HepG2 (cell line): ENCODE results near the gene ZCCHC3. TPM values are rescaled to one million over a fixed set of nuclear protein-coding genes. Genes with fewer than 3 reads are reported as not detected.
A peak's percentile ranks its signal among the peaks of the same experiment; 100 is the strongest.

Experiments
- ARNT2 ChIP-seq: sonication (generic); formaldehyde crosslinking; IDR thresholded peaks from 2 replicates; pipeline ENCODE4 v1.8.0; 2022; ENCODE audit warnings: mild to moderate bottlenecking, low read depth, missing genetic modification reagents, moderate library complexity
- ATF2 ChIP-seq: sonication (generic); formaldehyde crosslinking; IDR thresholded peaks from 2 replicates; pipeline ENCODE4 v1.4.0; 2020; ENCODE audit warnings: missing genetic modification reagents
- ATF7-NPFF ChIP-seq: sonication (generic); formaldehyde crosslinking; IDR thresholded peaks from 2 replicates; pipeline ENCODE4 v1.8.1; 2023; ENCODE audit warnings: mild to moderate bottlenecking, low read depth, missing genetic modification reagents, moderate library complexity
- DBP ChIP-seq: sonication (generic); formaldehyde crosslinking; IDR thresholded peaks from 2 replicates; pipeline ENCODE4 v1.4.0; 2020; ENCODE audit warnings: missing genetic modification reagents; ENCODE audit errors: not compliant biosample characterization
- DZIP1 ChIP-seq: sonication (generic); formaldehyde crosslinking; IDR thresholded peaks from 2 replicates; pipeline ENCODE4 v1.5.0; 2020; ENCODE audit warnings: mild to moderate bottlenecking, missing genetic modification reagents
- FUBP1 ChIP-seq: sonication (generic); formaldehyde crosslinking; IDR thresholded peaks from 2 replicates; pipeline ENCODE4 v1.5.1; 2020; ENCODE audit warnings: missing genetic modification reagents, mild to moderate bottlenecking, borderline replicate concordance
- HOXA7 ChIP-seq: sonication (generic); formaldehyde crosslinking; IDR thresholded peaks from 2 replicates; pipeline ENCODE4 v1.8.1; 2022; ENCODE audit warnings: mild to moderate bottlenecking, missing genetic modification reagents, moderate library complexity
- KLF6 ChIP-seq: IDR thresholded peaks from 2 replicates; pipeline ENCODE4 v1.8.0; 2016; ENCODE audit warnings: missing biosample characterization, missing genetic modification reagents
- KLF9 ChIP-seq: IDR thresholded peaks from 2 replicates; pipeline ENCODE4 v1.6.1; 2016; ENCODE audit warnings: low read depth
- SATB2 ChIP-seq: sonication (generic); formaldehyde crosslinking; IDR thresholded peaks from 2 replicates; pipeline ENCODE4 v1.5.0; 2020; ENCODE audit warnings: missing genetic modification reagents
- TBX2 ChIP-seq: sonication (generic); formaldehyde crosslinking; IDR thresholded peaks from 2 replicates; pipeline ENCODE4 v1.5.0; 2020; ENCODE audit warnings: missing genetic modification reagents, mild to moderate bottlenecking, borderline replicate concordance
- ZBTB34 ChIP-seq: sonication (generic); formaldehyde crosslinking; IDR thresholded peaks from 2 replicates; pipeline ENCODE4 v1.8.0; 2022; ENCODE audit warnings: mild to moderate bottlenecking, missing genetic modification reagents
- ZBTB38 ChIP-seq: sonication (generic); formaldehyde crosslinking; IDR thresholded peaks from 2 replicates; pipeline ENCODE4 v1.5.1; 2020; ENCODE audit warnings: mild to moderate bottlenecking, missing genetic modification reagents
- ZNF225 ChIP-seq: sonication (generic); formaldehyde crosslinking; IDR thresholded peaks from 2 replicates; pipeline ENCODE4 v1.4.0; 2020; ENCODE audit warnings: mild to moderate bottlenecking, missing genetic modification reagents
- ZNF549 ChIP-seq: sonication (generic); formaldehyde crosslinking; IDR thresholded peaks from 2 replicates; pipeline ENCODE4 v1.5.0; 2020; ENCODE audit warnings: missing genetic modification reagents
- ZNF660 ChIP-seq: sonication (generic); formaldehyde crosslinking; IDR thresholded peaks from 2 replicates; pipeline ENCODE4 v1.5.1; 2020; ENCODE audit warnings: mild to moderate bottlenecking, low read depth, missing genetic modification reagents, borderline replicate concordance
- ZNF776 ChIP-seq: sonication (generic); formaldehyde crosslinking; IDR thresholded peaks from 2 replicates; pipeline ENCODE4 v1.4.0; 2020; ENCODE audit warnings: mild to moderate bottlenecking, missing genetic modification reagents
- polyA plus RNA-seq, 8 experiments: library from polyadenylated mRNA; depleted of rRNA in 3 of 8; stranded (reverse) in 7 of 8; unstranded in 1 of 8; fragments of >200 nt; fragmentation: Illumina TruSeq in 4 of 8; extraction: Trizol in 4 of 8; gene quantifications; 2 replicates each; pipeline versions ENCODE4 v1.2.1 to v1.2.3, GENCODE V29; 2011 to 2016; ENCODE audit warnings: low read depth in 4 of 8, missing spikeins in 1 of 8, mixed read lengths in 1 of 8; ENCODE audit not compliant: insufficient read depth in 1 of 8
- total RNA-seq, 5 experiments: library from RNA; depleted of rRNA; stranded (reverse); fragments of >200 nt; fragmentation: Illumina TruSeq; extraction: Trizol; gene quantifications; 2 replicates each; pipeline ENCODE4 v1.2.3, GENCODE V29; 2016; ENCODE audit warnings: low read depth in 1 of 5

Gene ZCCHC3
- total and polyA plus RNA-seq, 2 of the 13 experiments (the other 11 are each of a cell fraction or from before 2014, with no cell fraction given) = 46.6 to 63.0 TPM

- TF ChIP-seq ZBTB34 (CRISPR knock-in tag) = peak; percentile 95
- TF ChIP-seq ATF2 (CRISPR knock-in tag) = peak; percentile 96
- TF ChIP-seq KLF9 (CRISPR knock-in tag) = peak; percentile 92
- TF ChIP-seq ZNF776 (CRISPR knock-in tag) = peak; percentile 22; the same call in 1 of the 2 replicates
- peak; percentile 49 for TF ChIP-seq ZNF225
- peak; percentile 89 for TF ChIP-seq ATF7-NPFF (CRISPR knock-in tag)
- no peak for TF ChIP-seq DZIP1 (CRISPR knock-in tag)
- TF ChIP-seq KLF6 = peak; percentile 87
- TF ChIP-seq ZNF660 (CRISPR knock-in tag) = no peak; the same call in 1 of the 2 replicates
- TF ChIP-seq DBP (CRISPR knock-in tag) = peak; percentile 73
- TF ChIP-seq SATB2 (CRISPR knock-in tag) = peak; percentile 23; the same call in 1 of the 2 replicates
- no peak for TF ChIP-seq HOXA7 (CRISPR knock-in tag)
- TF ChIP-seq ARNT2 (CRISPR knock-in tag) = peak; percentile 97
- no peak for TF ChIP-seq ZNF549 (CRISPR knock-in tag)
- TF ChIP-seq ZBTB38 = peak; percentile 88; the same call in 1 of the 2 replicates
- 0 out of 2 replicates have a peak, but pooled peaks have one; percentile 31 for TF ChIP-seq FUBP1 (CRISPR knock-in tag)
- TF ChIP-seq TBX2 (CRISPR knock-in tag) = peak; percentile 99
These were observed 50.5 kb downstream of the ZCCHC3 start (continued) for GRCh38 chr20:347640-348484.
